GM23248 (cell line): ENCODE results near the gene CLEC4G. TPM values are rescaled to one million over a fixed set of nuclear protein-coding genes. Genes with fewer than 3 reads are reported as not detected.

ENCODE experiments used
- DNase-seq: peaks from one replicate; pipeline ENCODE4 v3.0.0-alpha.2; 2015
- H2AFZ ChIP-seq: fragments of 200-600 bp; sonication (generic); 2 replicates; pipeline ENCODE4 v1.6.1; 2016; ENCODE audit warnings: antibody characterized with exemption
- H3F3A ChIP-seq: fragments of 200-600 bp; sonication (generic); 2 replicates; pipeline ENCODE4 v1.6.1; 2016; ENCODE audit warnings: mild to moderate bottlenecking, antibody characterized with exemption, mixed run types; ENCODE audit not compliant: insufficient read depth
- H3K27ac ChIP-seq: fragments of 200-600 bp; sonication (generic); 2 replicates; pipeline ENCODE4 v1.5.1; 2016; ENCODE audit warnings: mild to moderate bottlenecking
- H3K27me3 ChIP-seq: fragments of 200-600 bp; sonication (generic); replicated peaks from 2 replicates; pipeline ENCODE4 v1.6.1; 2016; ENCODE audit warnings: mild to moderate bottlenecking; ENCODE audit not compliant: insufficient read depth
- H3K36me3 ChIP-seq: fragments of 200-600 bp; sonication (generic); 2 replicates; pipeline ENCODE4 v1.6.1; 2016; ENCODE audit warnings: low read depth, mild to moderate bottlenecking
- H3K4me1 ChIP-seq: fragments of 200-600 bp; sonication (generic); 2 replicates; pipeline ENCODE4 v1.6.1; 2016; ENCODE audit warnings: mild to moderate bottlenecking; ENCODE audit not compliant: insufficient read depth
- H3K4me2 ChIP-seq: fragments of 200-600 bp; sonication (generic); one replicate; pipeline ENCODE4 v1.6.1; 2016; ENCODE audit warnings: mild to moderate bottlenecking; ENCODE audit not compliant: unreplicated experiment
- H3K4me3 ChIP-seq: fragments of 200-600 bp; sonication (generic); 2 replicates; pipeline ENCODE4 v1.5.1; 2016; ENCODE audit warnings: mild to moderate bottlenecking
- H3K79me2 ChIP-seq: fragments of 200-600 bp; sonication (generic); 2 replicates; pipeline ENCODE4 v1.6.1; 2016; ENCODE audit warnings: mild to moderate bottlenecking; ENCODE audit not compliant: insufficient read depth
- H3K9ac ChIP-seq: fragments of 200-600 bp; sonication (generic); 2 replicates; pipeline ENCODE4 v1.6.1; 2016; ENCODE audit warnings: mild to moderate bottlenecking
- H3K9me2 ChIP-seq: fragments of 200-600 bp; sonication (generic); 2 replicates; pipeline ENCODE4 v1.6.1; 2016; ENCODE audit warnings: mixed run types, mild to moderate bottlenecking, moderate library complexity; ENCODE audit not compliant: insufficient read depth
- H3K9me3 ChIP-seq: fragments of 200-600 bp; sonication (generic); one replicate; pipeline ENCODE4 v1.6.1; 2017; ENCODE audit warnings: low read depth
- H4K20me1 ChIP-seq: fragments of 200-600 bp; sonication (generic); 2 replicates; pipeline ENCODE4 v1.6.0; 2016; ENCODE audit not compliant: insufficient read depth
- EZH2 ChIP-seq: fragments of 200-600 bp; sonication (generic); IDR thresholded peaks from 2 replicates; pipeline ENCODE4 v1.6.1; 2018; ENCODE audit warnings: antibody characterized with exemption, mild to moderate bottlenecking; ENCODE audit not compliant: insufficient read depth, poor library complexity, severe bottlenecking
- EZH2phosphoT487 ChIP-seq: fragments of 200-600 bp; sonication (generic); IDR thresholded peaks from 2 replicates; pipeline ENCODE4 v1.6.1; 2018; ENCODE audit warnings: antibody characterized with exemption, moderate library complexity, mild to moderate bottlenecking, low read depth; ENCODE audit not compliant: insufficient read depth
- WGBS, 2 experiments: methylation state at CpG; one replicate each; pipeline ENCODE4 v1.1.6; 2015 to 2017; ENCODE audit warnings: low lambda C conversion rate in 2 of 2, low coverage in 1 of 2; ENCODE audit errors: missing lambda C conversion rate in 2 of 2; 5-methylcytosine and 5-hydroxymethylcytosine counted together
- in situ Hi-C: fragments of 300-500 bp; cut with MboI; formaldehyde crosslinking; loops from 2 replicates; pipeline ENCODE4 v1.15.0; 2020
- polyA plus RNA-seq: library from polyadenylated mRNA; unstranded; fragments of >200 nt; fragmentation: Nextera tagmentation; extraction: Ambion mirVana; gene quantifications from 2 replicates; pipeline ENCODE4 v1.2.1, GENCODE V29; 2016
- total RNA-seq: library from RNA; depleted of rRNA; stranded (reverse); fragments of >200 nt; shearing (Covaris generic); gene quantifications from 2 replicates; pipeline ENCODE4 v1.2.3, GENCODE V29; 2014; rRNA removed

The CLEC4G gene
- total and polyA plus RNA-seq, 2 experiments from 2014 or later = not detected

GRCh38 chr19:7680606-7681339 lies 51.1 kb downstream of the CLEC4G start, which contains the start of gene TRAPPC5:
Gene TRAPPC5, plus strand, starts transcription at chr19:7680833. Its CDS starts 1,421 bp downstream, at chr19:7682254.
- 0 to 2% methylated on average over 34 to 60 of the region's 79 CpGs for WGBS, 2 experiments
- H3F3A ChIP-seq = no peaks in the 10 kb centered on the region
- H3K4me3 ChIP-seq = peak within 1 kb of the TSS; percentile 83
- peaks cover 18% of the 10 kb centered on the region for H3K79me2 ChIP-seq
- H3K27ac ChIP-seq = peak within 1 kb of the TSS; percentile 7; the same call in 1 of the 2 replicates
- in situ Hi-C loops = no loop called here
- H3K9me3 ChIP-seq = no peaks in the 10 kb centered on the region
- TF ChIP-seq EZH2 = no peak
- no peak for TF ChIP-seq EZH2phosphoT487
- H3K4me1 ChIP-seq = no peaks in the 10 kb centered on the region
- H4K20me1 ChIP-seq = no peaks in the 10 kb centered on the region
- H3K9ac ChIP-seq = peak within 1 kb of the TSS; percentile 90
- no peaks in the 10 kb centered on the region for H3K9me2 ChIP-seq
- peak; percentile 93 for DNase-seq
- peaks cover 10% of the 10 kb centered on the region; the same call in 1 of the 2 replicates for H3K27me3 ChIP-seq
- H3K4me2 ChIP-seq = peak within 1 kb of the TSS; percentile 99
- peak within 1 kb of the TSS; percentile 93 for H2AFZ ChIP-seq
- 0 out of 2 replicates have a peak, but pooled peaks cover 3% of the 10 kb centered on the region for H3K36me3 ChIP-seq

- Histone ChIP-seq H3K36me3 (0 out of 2 replicates have a peak, but pooled peaks cover 3% of the 10 kb centered on the region), H4K20me1 (no peaks in the 10 kb centered on the region), H3K9me3 (no peaks in the 10 kb centered on the region), H3K27me3 (peaks cover 11% of the 10 kb centered on the region; the same call in 1 of the 2 replicates), H3K4me1 (no peaks in the 10 kb centered on the region), H2AFZ (peak overlapping the region; percentile 93), H3F3A (no peaks in the 10 kb centered on the region), H3K9ac (peak overlapping the region; percentile 36; the same call in 1 of the 2 replicates), H3K4me2 (peak overlapping the region; percentile 99), H3K79me2 (peaks cover 18% of the 10 kb centered on the region), H3K4me3 (peak overlapping the region; percentile 83), H3K9me2 (no peaks in the 10 kb centered on the region), H3K27ac (no peak overlapping the region)
- no peak for TF ChIP-seq EZH2phosphoT487
- no peak for TF ChIP-seq EZH2
- in situ Hi-C loops = loop anchor here (10.0 kb wide), 1 partner anchor 115 kb away; no protein-coding TSS in a partner anchor
- 42 to 47% methylated on average over 21 to 22 of the region's 22 CpGs for WGBS, 2 experiments
- DNase-seq = no peak
These were observed 51.9 kb downstream of the CLEC4G start for GRCh38 chr19:7679771-7680605.

- peaks cover 11% of the 10 kb centered on the region; the same call in 1 of the 2 replicates for H3K27me3 ChIP-seq
- no peak overlapping the region for H3K4me2 ChIP-seq
- no peaks in the 10 kb centered on the region for H3K9me2 ChIP-seq
- no peaks in the 10 kb centered on the region for H3K9me3 ChIP-seq
- DNase-seq = no peak
- no peak overlapping the region for H3K9ac ChIP-seq
- H3K36me3 ChIP-seq = 0 out of 2 replicates have a peak, but pooled peaks cover 3% of the 10 kb centered on the region
- no peak overlapping the region for H3K27ac ChIP-seq
- H2AFZ ChIP-seq = no peak overlapping the region
- WGBS, 2 experiments = 44 to 46% methylated on average over 28 to 30 of the region's 30 CpGs
- no peak for TF ChIP-seq EZH2
- H4K20me1 ChIP-seq = no peaks in the 10 kb centered on the region
- peaks cover 18% of the 10 kb centered on the region for H3K79me2 ChIP-seq
- no peaks in the 10 kb centered on the region for H3K4me1 ChIP-seq
- H3K4me3 ChIP-seq = no peak overlapping the region
- H3F3A ChIP-seq = no peaks in the 10 kb centered on the region
- in situ Hi-C loops = loop anchor here (10.0 kb wide), 1 partner anchor 114 kb away; no protein-coding TSS in a partner anchor
These were observed 52.7 kb downstream of the CLEC4G start for GRCh38 chr19:7678971-7679751.

Other genes starting within 250 kb of the CLEC4G start
- gene PEX11G, start 243.1 kb downstream of the CLEC4G start, total RNA-seq = 4.0 and 5.2 TPM in 2 replicates
- 6.0 and 6.2 TPM in 2 replicates for gene PEX11G, start 243.1 kb downstream of the CLEC4G start, polyA plus RNA-seq
- 51.1 and 56.3 TPM in 2 replicates for gene ZNF358, start 216.0 kb downstream of the CLEC4G start, total RNA-seq
- 11.4 and 12.0 TPM in 2 replicates for gene ZNF358, start 216.0 kb downstream of the CLEC4G start, polyA plus RNA-seq
- gene MCOLN1, start 209.5 kb downstream of the CLEC4G start, total RNA-seq = 4.9 and 5.9 TPM in 2 replicates
- gene MCOLN1, start 209.5 kb downstream of the CLEC4G start, polyA plus RNA-seq = 28.6 TPM in 2 replicates
- gene PNPLA6, start 196.4 kb downstream of the CLEC4G start, total RNA-seq = 86.6 and 116 TPM in 2 replicates
- gene PNPLA6, start 196.4 kb downstream of the CLEC4G start, polyA plus RNA-seq = 65.0 and 67.2 TPM in 2 replicates
- not detected in 2 replicates for gene CAMSAP3, start 136.2 kb downstream of the CLEC4G start, total RNA-seq
- gene CAMSAP3, start 136.2 kb downstream of the CLEC4G start, polyA plus RNA-seq = not detected in 2 replicates
- gene XAB2, start 102.6 kb downstream of the CLEC4G start, total RNA-seq = 30.7 and 33.0 TPM in 2 replicates
- gene XAB2, start 102.6 kb downstream of the CLEC4G start, polyA plus RNA-seq = 12.2 and 12.5 TPM in 2 replicates
- 7.6 and 13.5 TPM in 2 replicates for gene PET100, start 102.3 kb downstream of the CLEC4G start, total RNA-seq
- 189 and 199 TPM in 2 replicates for gene PET100, start 102.3 kb downstream of the CLEC4G start, polyA plus RNA-seq
- gene PCP2, start 98.4 kb downstream of the CLEC4G start, total RNA-seq = not detected in 2 replicates
- not detected in 2 replicates for gene PCP2, start 98.4 kb downstream of the CLEC4G start, polyA plus RNA-seq
- 1.8 TPM in 1 of 2 replicates, not detected in the other for gene STXBP2, start 95.0 kb downstream of the CLEC4G start, total RNA-seq
- gene STXBP2, start 95.0 kb downstream of the CLEC4G start, polyA plus RNA-seq = 1.4 and 2.0 TPM in 2 replicates
- gene RETN, start 63.1 kb downstream of the CLEC4G start, total RNA-seq = not detected in 2 replicates
- not detected in 2 replicates for gene RETN, start 63.1 kb downstream of the CLEC4G start, polyA plus RNA-seq
- gene MCEMP1, start 55.0 kb downstream of the CLEC4G start, total RNA-seq = not detected in 2 replicates
- not detected in 2 replicates for gene MCEMP1, start 55.0 kb downstream of the CLEC4G start, polyA plus RNA-seq
- 68.1 and 134 TPM in 2 replicates for gene TRAPPC5, start 51.3 kb downstream of the CLEC4G start, total RNA-seq
- 203 and 207 TPM in 2 replicates for gene TRAPPC5, start 51.3 kb downstream of the CLEC4G start, polyA plus RNA-seq
- not detected in 2 replicates for gene FCER2, start 30.0 kb downstream of the CLEC4G start, total RNA-seq
- gene FCER2, start 30.0 kb downstream of the CLEC4G start, polyA plus RNA-seq = 0.33 TPM in 1 of 2 replicates, not detected in the other
- not detected in 2 replicates for gene CD209, start 15.4 kb upstream of the CLEC4G start, total RNA-seq
- gene CD209, start 15.4 kb upstream of the CLEC4G start, polyA plus RNA-seq = not detected in 2 replicates
- gene CLEC4M, start 31.1 kb upstream of the CLEC4G start, total RNA-seq = not detected in 2 replicates
- gene CLEC4M, start 31.1 kb upstream of the CLEC4G start, polyA plus RNA-seq = not detected in 2 replicates
- gene EVI5L, start 98.1 kb upstream of the CLEC4G start, total RNA-seq = 24.3 and 26.8 TPM in 2 replicates
- 6.9 and 8.4 TPM in 2 replicates for gene EVI5L, start 98.1 kb upstream of the CLEC4G start, polyA plus RNA-seq
- not detected in 2 replicates for gene PRR36, start 142.3 kb upstream of the CLEC4G start, total RNA-seq
- gene PRR36, start 142.3 kb upstream of the CLEC4G start, polyA plus RNA-seq = 0.10 TPM in 1 of 2 replicates, not detected in the other
- gene LRRC8E, start 156.4 kb upstream of the CLEC4G start, total RNA-seq = 3.5 and 3.6 TPM in 2 replicates
- 3.7 and 4.0 TPM in 2 replicates for gene LRRC8E, start 156.4 kb upstream of the CLEC4G start, polyA plus RNA-seq
- 9.7 and 14.8 TPM in 2 replicates for gene MAP2K7, start 171.8 kb upstream of the CLEC4G start, total RNA-seq
- gene MAP2K7, start 171.8 kb upstream of the CLEC4G start, polyA plus RNA-seq = 4.6 and 4.8 TPM in 2 replicates
- gene TGFBR3L, start 182.7 kb upstream of the CLEC4G start, total RNA-seq = 9.0 TPM in 1 of 2 replicates, not detected in the other
- 24.3 and 30.6 TPM in 2 replicates for gene TGFBR3L, start 182.7 kb upstream of the CLEC4G start, polyA plus RNA-seq
- gene SNAPC2, start 188.2 kb upstream of the CLEC4G start, total RNA-seq = 20.5 and 33.7 TPM in 2 replicates
- gene SNAPC2, start 188.2 kb upstream of the CLEC4G start, polyA plus RNA-seq = 47.2 and 49.4 TPM in 2 replicates
- 3.5 and 9.0 TPM in 2 replicates for gene CTXN1, start 194.0 kb upstream of the CLEC4G start, total RNA-seq
- 3.3 and 3.4 TPM in 2 replicates for gene CTXN1, start 194.0 kb upstream of the CLEC4G start, polyA plus RNA-seq
- 53.1 and 66.8 TPM in 2 replicates for gene TIMM44, start 211.6 kb upstream of the CLEC4G start, total RNA-seq
- 25.8 and 28.6 TPM in 2 replicates for gene TIMM44, start 211.6 kb upstream of the CLEC4G start, polyA plus RNA-seq